Measurements from ENCODE around the gene MTERF4. TPM values are rescaled to one million over a fixed set of nuclear protein-coding genes. Genes with fewer than 3 reads are reported as not detected.

Gene MTERF4
- total RNA-seq, 4 donors from 2014 or later = 28.9 to 60.5 (median 38.9) TPM

GRCh38 chr2:241092677-241093076, 9.4 kb downstream of the MTERF4 start:
- DNase-seq (ENCODE audit: low spot score in 2 of 2) = no peak
- Histone ChIP-seq H3K27me3 (no peaks in the 10 kb centered on the region), H3K9me3 (no peaks in the 10 kb centered on the region), H3K4me1 (peaks cover 0 to 13% (median 0%) of the 10 kb centered on the region in 4 donors), H3K4me3 (no peak overlapping the region), H3K36me3 (peaks cover 2 to 100% (median 3%) of the 10 kb centered on the region in 3 donors), H3K27ac (no peak overlapping the region)
- 75 to 83% methylated on average over 8 of the region's 8 CpGs for WGBS, 2 donors
- TF ChIP-seq, protein P1, sequence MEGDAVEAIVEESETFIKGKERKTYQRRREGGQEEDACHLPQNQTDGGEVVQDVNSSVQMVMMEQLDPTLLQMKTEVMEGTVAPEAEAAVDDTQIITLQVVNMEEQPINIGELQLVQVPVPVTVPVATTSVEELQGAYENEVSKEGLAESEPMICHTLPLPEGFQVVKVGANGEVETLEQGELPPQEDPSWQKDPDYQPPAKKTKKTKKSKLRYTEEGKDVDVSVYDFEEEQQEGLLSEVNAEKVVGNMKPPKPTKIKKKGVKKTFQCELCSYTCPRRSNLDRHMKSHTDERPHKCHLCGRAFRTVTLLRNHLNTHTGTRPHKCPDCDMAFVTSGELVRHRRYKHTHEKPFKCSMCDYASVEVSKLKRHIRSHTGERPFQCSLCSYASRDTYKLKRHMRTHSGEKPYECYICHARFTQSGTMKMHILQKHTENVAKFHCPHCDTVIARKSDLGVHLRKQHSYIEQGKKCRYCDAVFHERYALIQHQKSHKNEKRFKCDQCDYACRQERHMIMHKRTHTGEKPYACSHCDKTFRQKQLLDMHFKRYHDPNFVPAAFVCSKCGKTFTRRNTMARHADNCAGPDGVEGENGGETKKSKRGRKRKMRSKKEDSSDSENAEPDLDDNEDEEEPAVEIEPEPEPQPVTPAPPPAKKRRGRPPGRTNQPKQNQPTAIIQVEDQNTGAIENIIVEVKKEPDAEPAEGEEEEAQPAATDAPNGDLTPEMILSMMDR (IDR thresholded peaks at IDR 0.05) = no peak
- TF ChIP-seq EP300 (IDR thresholded peaks at IDR 0.05) = no peak
- no peak for TF ChIP-seq POLR2A (IDR thresholded peaks at IDR 0.05)

GRCh38 chr2:241091734-241092445, 10.2 kb downstream of the MTERF4 start:
- no peaks in the 10 kb centered on the region for H3K9me3 ChIP-seq
- no peak overlapping the region for H3K27ac ChIP-seq
- TF ChIP-seq POLR2A (IDR thresholded peaks at IDR 0.05) (no peak), EP300 (IDR thresholded peaks at IDR 0.05) (no peak)
- no peaks in the 10 kb centered on the region for H3K27me3 ChIP-seq
- H3K4me1 ChIP-seq = peaks cover 0 to 13% (median 0%) of the 10 kb centered on the region in 4 donors
- WGBS, 2 donors = 80 to 87% methylated on average over 22 of the region's 22 CpGs
- H3K4me3 ChIP-seq = no peak overlapping the region
- peaks cover 3 to 100% (median 5%) of the 10 kb centered on the region in 3 donors for H3K36me3 ChIP-seq
- no peak for DNase-seq (ENCODE audit: low spot score in 2 of 2)

DNA sequence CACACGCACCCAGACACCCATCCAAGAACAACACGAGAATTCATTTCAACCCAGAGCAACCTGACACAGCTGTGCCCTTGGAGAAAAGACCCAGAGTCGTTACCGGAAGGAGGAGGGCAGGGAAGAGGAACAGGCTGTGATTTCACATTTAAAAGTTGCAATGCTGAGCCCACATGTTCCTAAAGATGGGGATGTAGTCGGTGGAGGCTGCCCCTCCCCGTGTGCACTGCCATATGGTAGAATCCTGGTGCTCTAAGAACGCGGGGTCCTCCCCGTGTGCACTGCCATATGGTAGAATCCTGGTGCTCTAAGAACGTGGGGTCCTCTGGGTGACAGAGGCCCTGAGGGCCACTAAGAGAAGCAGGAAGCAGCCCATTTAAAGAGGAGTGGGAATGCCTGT, 10.9 kb downstream of the MTERF4 start:
- no peak overlapping the region for H3K27ac ChIP-seq
- H3K4me1 ChIP-seq = peaks cover 0 to 13% (median 0%) of the 10 kb centered on the region in 4 donors
- no peak for TF ChIP-seq POLR2A (IDR thresholded peaks at IDR 0.05)
- no peak for TF ChIP-seq EP300 (IDR thresholded peaks at IDR 0.05)
- TF ChIP-seq, protein P1 (IDR thresholded peaks at IDR 0.05) = no peak
- no peak overlapping the region for H3K4me3 ChIP-seq
- DNase-seq (ENCODE audit: low spot score in 2 of 2) = no peak
- no peaks in the 10 kb centered on the region for H3K27me3 ChIP-seq
- WGBS, 2 donors = 68 to 69% methylated on average over 10 of the region's 10 CpGs
- peaks cover 3 to 100% (median 7%) of the 10 kb centered on the region in 3 donors for H3K36me3 ChIP-seq
- no peaks in the 10 kb centered on the region for H3K9me3 ChIP-seq

GRCh38 chr2:241088791-241089732, 13.0 kb downstream of the MTERF4 start:
- Histone ChIP-seq H3K4me3 (no peak overlapping the region), H3K27me3 (no peaks in the 10 kb centered on the region), H3K27ac (no peak overlapping the region), H3K36me3 (peaks cover 3 to 100% (median 7%) of the 10 kb centered on the region in 3 donors), H3K4me1 (peaks cover 0 to 13% (median 0%) of the 10 kb centered on the region in 4 donors), H3K9me3 (no peaks in the 10 kb centered on the region)
- TF ChIP-seq POLR2A (IDR thresholded peaks at IDR 0.05) (no peak), EP300 (IDR thresholded peaks at IDR 0.05) (no peak)
- TF ChIP-seq, protein P1 (IDR thresholded peaks at IDR 0.05) = no peak
- WGBS, 2 donors = 60 to 74% methylated on average over 20 of the region's 20 CpGs
- no peak for DNase-seq (ENCODE audit: low spot score in 2 of 2)

- peaks cover 3 to 97% (median 7%) of the 10 kb centered on the region in 3 donors for H3K36me3 ChIP-seq
- H3K27ac ChIP-seq = no peak overlapping the region
- H3K4me1 ChIP-seq = peaks cover 0 to 13% (median 0%) of the 10 kb centered on the region in 4 donors
- no peaks in the 10 kb centered on the region for H3K27me3 ChIP-seq
- H3K4me3 ChIP-seq = no peak overlapping the region
- no peak for TF ChIP-seq EP300 (IDR thresholded peaks at IDR 0.05)
- TF ChIP-seq, protein P1 (IDR thresholded peaks at IDR 0.05) = no peak
- no peak for TF ChIP-seq POLR2A (IDR thresholded peaks at IDR 0.05)
- no peaks in the 10 kb centered on the region for H3K9me3 ChIP-seq
- DNase-seq (ENCODE audit: low spot score in 2 of 2) = no peak
- WGBS, 2 donors = 75 to 86% methylated on average over 8 of the region's 8 CpGs
Measured at GRCh38 chr2:241088376-241088775, 13.7 kb downstream of the MTERF4 start.
